Mesodermal cell (in vitro differentiated cells): ENCODE measurements around the gene MCM3AP.
"Not testable (repeated sequence)": the region's sequence is repeated elsewhere in the genome, so short reads cannot be mapped to it uniquely, and the experiment has no call there.

Experiments used
- H3K27ac ChIP-seq: 2 replicates; pipeline ENCODE4 v1.7.0; 2013; ENCODE audit warnings: mild to moderate bottlenecking, low read depth, low read length, moderate library complexity; ENCODE audit not compliant: severe bottlenecking
- H3K36me3 ChIP-seq: 2 replicates; pipeline ENCODE4 v1.7.1; 2013; ENCODE audit warnings: mild to moderate bottlenecking, low read length, moderate library complexity; ENCODE audit not compliant: control insufficient read depth, insufficient read depth
- H3K4me1 ChIP-seq: one replicate; pipeline ENCODE4 v1.7.1; 2013; ENCODE audit warnings: mild to moderate bottlenecking, low read length; ENCODE audit not compliant: insufficient read depth, control insufficient read depth, poor library complexity, severe bottlenecking
- H3K4me3 ChIP-seq: 2 replicates; pipeline ENCODE4 v1.7.0; 2013; ENCODE audit warnings: low read length, control low read depth, mild to moderate bottlenecking; ENCODE audit not compliant: insufficient read depth, poor library complexity, severe bottlenecking; ENCODE audit errors: extremely low read depth
- H3K9me3 ChIP-seq: 2 replicates; pipeline ENCODE4 v1.7.1; 2013; ENCODE audit warnings: mild to moderate bottlenecking, low read length, moderate library complexity; ENCODE audit not compliant: control insufficient read depth
- WGBS, 2 experiments: methylation state at CpG; one replicate each; pipeline ENCODE4 v1.1.5; 2013; ENCODE audit warnings: missing lambda C conversion rate in 2 of 2; ENCODE audit not compliant: insufficient coverage in 2 of 2; 5-methylcytosine and 5-hydroxymethylcytosine counted together

The MCM3AP gene

DNA sequence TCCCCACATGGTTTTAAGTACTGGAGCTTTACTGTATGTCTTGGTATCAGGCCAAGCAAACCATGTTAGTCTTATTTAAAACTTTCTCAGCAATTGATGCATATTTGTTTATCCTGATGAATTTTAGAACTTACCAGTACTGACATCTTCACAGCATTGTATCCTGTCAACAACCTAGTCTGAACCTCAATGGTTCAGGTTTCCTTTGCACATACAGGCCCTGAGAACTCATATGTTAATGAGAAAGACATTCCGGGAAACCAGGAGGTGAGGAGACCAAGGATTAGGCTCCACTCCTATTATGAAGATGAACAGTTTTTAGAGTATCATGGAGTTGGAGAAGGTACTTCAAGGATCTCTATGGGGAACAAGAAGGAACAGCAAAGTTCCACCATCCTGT lies 43.8 kb downstream of the MCM3AP start:
- 83% methylated on average over 1 of the region's 1 CpG; no CpG with 5 or more reads in 1 of the 2 experiments for WGBS, 2 experiments
- H3K9me3 ChIP-seq: not testable (repeated sequence)
- H3K36me3 ChIP-seq: peaks cover 95% of the 10 kb centered on the region

DNA sequence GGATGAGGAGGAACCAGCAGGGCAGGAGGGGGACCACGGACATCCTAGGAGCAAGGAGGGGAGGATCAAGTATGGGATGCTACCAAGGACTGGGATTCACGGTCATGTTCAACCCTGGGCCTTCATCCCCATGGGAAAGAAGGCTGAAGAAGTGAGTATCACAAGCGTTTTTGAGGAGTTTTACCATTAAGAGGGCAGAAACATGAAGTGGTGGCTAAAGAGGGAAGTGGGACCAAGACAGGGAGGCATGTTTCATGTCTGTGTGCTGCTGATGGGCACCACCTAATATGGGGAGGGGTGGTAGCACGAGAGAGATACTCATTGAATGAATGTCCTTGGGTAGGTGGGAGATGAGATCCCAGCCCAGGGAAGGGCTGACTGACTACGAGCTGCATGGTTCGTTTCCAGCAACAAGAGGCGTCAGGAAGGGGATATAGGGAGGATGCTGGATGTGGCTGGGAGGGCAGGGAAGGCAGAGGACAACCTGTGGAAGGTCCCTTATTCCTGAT lies 45.5 kb downstream of the MCM3AP start:
- 98 to 99% methylated on average over 6 to 7 of the region's 7 CpGs for WGBS, 2 experiments
- Histone ChIP-seq H3K36me3 (peaks cover 93% of the 10 kb centered on the region), H3K4me3 (no peak overlapping the region), H3K4me1 (no peaks in the 10 kb centered on the region), H3K27ac (no peak overlapping the region), H3K9me3 (no peaks in the 10 kb centered on the region)

More for the DNA sequence above, 43.8 kb downstream of the MCM3AP start:
- not testable (repeated sequence) for H3K4me1 ChIP-seq, H3K27ac ChIP-seq, H3K4me3 ChIP-seq

GRCh38 chr21:46237474-46237873 lies 47.9 kb downstream of the MCM3AP start:
- Histone ChIP-seq H3K36me3 (peaks cover 93% of the 10 kb centered on the region), H3K4me3 (no peak overlapping the region), H3K9me3 (peaks cover 4% of the 10 kb centered on the region), H3K4me1 (no peaks in the 10 kb centered on the region), H3K27ac (no peak overlapping the region)
- WGBS, 2 experiments: 93 to 100% methylated on average over 3 to 4 of the region's 5 CpGs

- H3K27ac ChIP-seq: no peak overlapping the region
- H3K36me3 ChIP-seq: peaks cover 95% of the 10 kb centered on the region
- WGBS, 2 experiments: 90 to 91% methylated on average over 4 to 5 of the region's 5 CpGs
- peaks cover 4% of the 10 kb centered on the region for H3K4me1 ChIP-seq
- peaks cover 25% of the 10 kb centered on the region for H3K9me3 ChIP-seq
- H3K4me3 ChIP-seq: no peak overlapping the region
These were observed 50.9 kb downstream of the MCM3AP start for GRCh38 chr21:46234436-46234950.

- Histone ChIP-seq H3K9me3 (peaks cover 33% of the 10 kb centered on the region), H3K4me1 (peaks cover 4% of the 10 kb centered on the region), H3K36me3 (peaks cover 78% of the 10 kb centered on the region), H3K27ac (no peak overlapping the region), H3K4me3 (peak overlapping the region; percentile 59)
- WGBS, 2 experiments: 91 to 100% methylated on average over 1 to 6 of the region's 6 CpGs
These were observed 55.5 kb downstream of the MCM3AP start for GRCh38 chr21:46229923-46230260.

GRCh38 chr21:46229133-46229922 lies 56.1 kb downstream of the MCM3AP start:
- Histone ChIP-seq H3K4me1 (peaks cover 9% of the 10 kb centered on the region), H3K9me3 (peaks cover 33% of the 10 kb centered on the region), H3K4me3 (peak overlapping the region; percentile 59), H3K36me3 (peaks cover 78% of the 10 kb centered on the region), H3K27ac (peak overlapping the region; percentile 69)
- WGBS, 2 experiments: 16 to 18% methylated on average over 39 to 43 of the region's 72 CpGs

DNA sequence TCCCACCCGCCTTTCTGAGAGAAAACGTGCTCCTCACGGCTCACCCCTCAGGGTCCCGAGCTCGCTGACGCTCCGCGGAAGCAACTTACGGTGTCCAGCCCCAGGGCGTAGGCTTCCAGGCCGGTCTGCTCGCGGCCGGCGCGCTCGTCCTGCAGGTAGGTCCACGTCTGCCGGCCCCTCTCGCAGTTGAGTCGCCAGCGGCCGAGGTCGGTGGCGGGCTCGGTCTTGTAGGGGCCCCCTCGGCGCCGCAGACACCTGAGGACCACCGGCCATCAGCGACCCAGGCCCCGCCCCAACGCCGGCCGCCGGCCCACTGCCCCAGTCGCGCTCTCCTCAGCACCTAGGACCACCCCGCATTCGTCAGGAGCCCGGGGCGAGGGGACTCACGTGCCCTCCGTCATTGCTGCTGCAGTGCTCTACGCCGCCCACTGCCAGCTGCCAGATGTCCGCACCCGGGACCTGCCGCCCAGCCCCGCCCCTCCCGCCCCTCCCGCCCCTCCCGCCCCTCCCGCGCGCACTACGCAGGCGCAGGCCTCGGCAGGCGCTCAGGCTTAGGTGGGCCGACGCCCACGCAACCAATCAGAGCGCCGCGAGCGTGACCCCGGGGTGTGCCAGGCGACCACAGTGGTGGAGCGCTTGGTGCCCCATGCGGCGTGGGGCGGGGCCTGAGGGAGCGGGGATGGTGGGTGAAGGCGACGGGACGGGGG lies 56.9 kb downstream of the MCM3AP start, which contains the start of gene LSS:
Gene LSS (minus strand): TSS at position 430 of the 707 bp plus-strand sequence. CDS start 29 bp downstream, at position 401.
- Histone ChIP-seq H3K27ac (peak within 1 kb of the TSS; percentile 73), H3K4me3 (peak within 1 kb of the TSS; percentile 85), H3K9me3 (peaks cover 33% of the 10 kb centered on the region), H3K4me1 (peaks cover 10% of the 10 kb centered on the region), H3K36me3 (peaks cover 72% of the 10 kb centered on the region)
- WGBS, 2 experiments: 0% methylated on average over 47 of the region's 77 CpGs

GRCh38 chr21:46227811-46228344 lies 57.5 kb downstream of the MCM3AP start:
- H3K4me1 ChIP-seq: peaks cover 10% of the 10 kb centered on the region

GRCh38 chr21:46226920-46227599 lies 58.4 kb downstream of the MCM3AP start:
- peaks cover 70% of the 10 kb centered on the region for H3K36me3 ChIP-seq

More at GRCh38 chr21:46227811-46228344, 57.5 kb downstream of the MCM3AP start:
- peaks cover 33% of the 10 kb centered on the region for H3K9me3 ChIP-seq
- peak overlapping the region; percentile 85 for H3K4me3 ChIP-seq
- peaks cover 70% of the 10 kb centered on the region for H3K36me3 ChIP-seq
- peak overlapping the region; percentile 73 for H3K27ac ChIP-seq
- WGBS, 2 experiments: 0 to 1% methylated on average over 20 of the region's 20 CpGs

DNA sequence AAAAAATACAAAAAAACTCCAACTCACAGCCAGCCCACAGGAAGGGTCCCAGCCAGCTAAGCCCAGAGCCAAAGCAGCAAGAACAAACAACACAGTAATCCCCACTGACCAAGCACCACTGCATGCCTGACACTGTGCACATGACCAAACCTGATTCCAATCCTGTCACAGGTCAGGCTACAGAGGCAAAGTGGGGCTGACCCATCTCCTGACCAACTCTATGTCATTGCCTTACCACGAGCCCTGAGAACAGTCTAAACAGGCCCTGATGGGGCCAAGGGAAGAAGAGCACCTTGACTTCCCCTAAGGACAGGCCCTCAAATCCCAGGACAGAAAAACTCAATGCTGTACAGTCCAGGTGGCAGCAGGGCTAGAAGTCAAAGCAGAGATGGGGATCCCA lies 59.3 kb downstream of the MCM3AP start:
- Histone ChIP-seq H3K4me3 (peak overlapping the region; percentile 85), H3K27ac (no peak overlapping the region), H3K9me3 (peaks cover 16% of the 10 kb centered on the region), H3K36me3 (peaks cover 70% of the 10 kb centered on the region), H3K4me1 (peaks cover 10% of the 10 kb centered on the region)
- 94 to 100% methylated on average over 1 of the region's 1 CpG for WGBS, 2 experiments

More at GRCh38 chr21:46226920-46227599, 58.4 kb downstream of the MCM3AP start:
- Histone ChIP-seq H3K4me1 (peaks cover 10% of the 10 kb centered on the region), H3K4me3 (peak overlapping the region; percentile 85), H3K27ac (no peak overlapping the region), H3K9me3 (peaks cover 25% of the 10 kb centered on the region)
- WGBS, 2 experiments: 31 to 56% methylated on average over 2 of the region's 4 CpGs
